ENCODE measurements around the gene CD101.

Gene CD101

DNA sequence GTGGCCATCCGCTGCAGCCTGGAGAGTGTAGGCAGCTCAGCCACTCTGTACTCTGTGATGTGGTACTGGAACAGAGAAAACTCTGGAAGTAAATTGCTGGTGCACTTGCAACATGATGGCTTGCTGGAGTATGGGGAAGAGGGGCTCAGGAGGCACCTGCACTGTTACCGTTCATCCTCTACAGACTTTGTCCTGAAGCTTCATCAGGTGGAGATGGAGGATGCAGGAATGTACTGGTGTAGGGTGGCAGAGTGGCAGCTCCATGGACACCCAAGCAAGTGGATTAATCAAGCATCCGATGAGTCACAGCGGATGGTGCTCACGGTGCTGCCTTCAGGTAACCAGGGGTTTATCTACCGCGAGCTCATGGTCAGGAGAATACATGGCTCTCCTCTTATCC is 24.0 kb downstream of the CD101 start:
- no peak overlapping the region for H3K27ac ChIP-seq (replicated peaks)
- H3K27me3 ChIP-seq (ENCODE audit: insufficient read depth, poor library complexity, severe bottlenecking): no peaks in the 10 kb centered on the region
- DNase-seq (ENCODE audit: low read depth in 1 of 2, low spot score in 1 of 2): no peak
- TF ChIP-seq GABPA (IDR thresholded peaks at IDR 0.05; ENCODE audit: low read depth) (no peak), SPI1 (IDR thresholded peaks at IDR 0.05; ENCODE audit: borderline replicate concordance, low read depth) (no peak), POLR2AphosphoS5 (IDR thresholded peaks at IDR 0.05; ENCODE audit: low read depth) (no peak)
- TF ChIP-seq, protein P1, sequence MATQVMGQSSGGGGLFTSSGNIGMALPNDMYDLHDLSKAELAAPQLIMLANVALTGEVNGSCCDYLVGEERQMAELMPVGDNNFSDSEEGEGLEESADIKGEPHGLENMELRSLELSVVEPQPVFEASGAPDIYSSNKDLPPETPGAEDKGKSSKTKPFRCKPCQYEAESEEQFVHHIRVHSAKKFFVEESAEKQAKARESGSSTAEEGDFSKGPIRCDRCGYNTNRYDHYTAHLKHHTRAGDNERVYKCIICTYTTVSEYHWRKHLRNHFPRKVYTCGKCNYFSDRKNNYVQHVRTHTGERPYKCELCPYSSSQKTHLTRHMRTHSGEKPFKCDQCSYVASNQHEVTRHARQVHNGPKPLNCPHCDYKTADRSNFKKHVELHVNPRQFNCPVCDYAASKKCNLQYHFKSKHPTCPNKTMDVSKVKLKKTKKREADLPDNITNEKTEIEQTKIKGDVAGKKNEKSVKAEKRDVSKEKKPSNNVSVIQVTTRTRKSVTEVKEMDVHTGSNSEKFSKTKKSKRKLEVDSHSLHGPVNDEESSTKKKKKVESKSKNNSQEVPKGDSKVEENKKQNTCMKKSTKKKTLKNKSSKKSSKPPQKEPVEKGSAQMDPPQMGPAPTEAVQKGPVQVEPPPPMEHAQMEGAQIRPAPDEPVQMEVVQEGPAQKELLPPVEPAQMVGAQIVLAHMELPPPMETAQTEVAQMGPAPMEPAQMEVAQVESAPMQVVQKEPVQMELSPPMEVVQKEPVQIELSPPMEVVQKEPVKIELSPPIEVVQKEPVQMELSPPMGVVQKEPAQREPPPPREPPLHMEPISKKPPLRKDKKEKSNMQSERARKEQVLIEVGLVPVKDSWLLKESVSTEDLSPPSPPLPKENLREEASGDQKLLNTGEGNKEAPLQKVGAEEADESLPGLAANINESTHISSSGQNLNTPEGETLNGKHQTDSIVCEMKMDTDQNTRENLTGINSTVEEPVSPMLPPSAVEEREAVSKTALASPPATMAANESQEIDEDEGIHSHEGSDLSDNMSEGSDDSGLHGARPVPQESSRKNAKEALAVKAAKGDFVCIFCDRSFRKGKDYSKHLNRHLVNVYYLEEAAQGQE (IDR thresholded peaks at IDR 0.05; ENCODE audit: insufficient replicate concordance, low read depth): no peak
- TF ChIP-seq, protein P2, sequence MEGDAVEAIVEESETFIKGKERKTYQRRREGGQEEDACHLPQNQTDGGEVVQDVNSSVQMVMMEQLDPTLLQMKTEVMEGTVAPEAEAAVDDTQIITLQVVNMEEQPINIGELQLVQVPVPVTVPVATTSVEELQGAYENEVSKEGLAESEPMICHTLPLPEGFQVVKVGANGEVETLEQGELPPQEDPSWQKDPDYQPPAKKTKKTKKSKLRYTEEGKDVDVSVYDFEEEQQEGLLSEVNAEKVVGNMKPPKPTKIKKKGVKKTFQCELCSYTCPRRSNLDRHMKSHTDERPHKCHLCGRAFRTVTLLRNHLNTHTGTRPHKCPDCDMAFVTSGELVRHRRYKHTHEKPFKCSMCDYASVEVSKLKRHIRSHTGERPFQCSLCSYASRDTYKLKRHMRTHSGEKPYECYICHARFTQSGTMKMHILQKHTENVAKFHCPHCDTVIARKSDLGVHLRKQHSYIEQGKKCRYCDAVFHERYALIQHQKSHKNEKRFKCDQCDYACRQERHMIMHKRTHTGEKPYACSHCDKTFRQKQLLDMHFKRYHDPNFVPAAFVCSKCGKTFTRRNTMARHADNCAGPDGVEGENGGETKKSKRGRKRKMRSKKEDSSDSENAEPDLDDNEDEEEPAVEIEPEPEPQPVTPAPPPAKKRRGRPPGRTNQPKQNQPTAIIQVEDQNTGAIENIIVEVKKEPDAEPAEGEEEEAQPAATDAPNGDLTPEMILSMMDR (IDR thresholded peaks at IDR 0.05; ENCODE audit: insufficient read depth, low read length): no peak
- no peak overlapping the region for H3K4me3 ChIP-seq (replicated peaks; ENCODE audit: insufficient read depth, low read length)

DNA sequence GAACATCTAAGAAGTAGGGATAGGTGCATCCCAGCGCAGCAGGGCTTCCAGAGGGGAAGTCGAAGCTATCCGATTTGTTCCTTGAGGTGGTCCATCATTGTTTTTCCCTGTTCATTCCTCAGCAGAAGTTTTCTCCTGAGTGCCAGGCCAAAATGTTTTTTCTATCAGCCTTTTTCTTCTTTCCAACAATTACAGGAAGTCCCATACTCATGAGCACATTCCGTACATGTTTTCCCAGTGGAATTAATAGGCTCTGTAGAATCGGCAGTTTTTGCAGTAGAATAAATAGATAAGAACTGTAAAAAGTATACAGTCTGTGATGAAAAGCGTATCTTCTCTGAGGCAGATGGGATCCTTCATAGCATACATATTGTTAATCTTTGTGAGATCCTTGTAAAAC is 24.8 kb downstream of the CD101 start:
- Histone ChIP-seq H3K4me3 (replicated peaks; ENCODE audit: insufficient read depth, low read length) (no peak overlapping the region), H3K27me3 (ENCODE audit: insufficient read depth, poor library complexity, severe bottlenecking) (no peaks in the 10 kb centered on the region), H3K27ac (replicated peaks) (no peak overlapping the region)
- TF ChIP-seq, protein P1 (IDR thresholded peaks at IDR 0.05; ENCODE audit: insufficient replicate concordance, low read depth): no peak
- TF ChIP-seq, protein P2 (IDR thresholded peaks at IDR 0.05; ENCODE audit: insufficient read depth, low read length): no peak
- TF ChIP-seq SPI1 (IDR thresholded peaks at IDR 0.05; ENCODE audit: borderline replicate concordance, low read depth) (no peak), POLR2AphosphoS5 (IDR thresholded peaks at IDR 0.05; ENCODE audit: low read depth) (no peak), GABPA (IDR thresholded peaks at IDR 0.05; ENCODE audit: low read depth) (no peak)
- DNase-seq (ENCODE audit: low read depth in 1 of 2, low spot score in 1 of 2): no peak

DNA sequence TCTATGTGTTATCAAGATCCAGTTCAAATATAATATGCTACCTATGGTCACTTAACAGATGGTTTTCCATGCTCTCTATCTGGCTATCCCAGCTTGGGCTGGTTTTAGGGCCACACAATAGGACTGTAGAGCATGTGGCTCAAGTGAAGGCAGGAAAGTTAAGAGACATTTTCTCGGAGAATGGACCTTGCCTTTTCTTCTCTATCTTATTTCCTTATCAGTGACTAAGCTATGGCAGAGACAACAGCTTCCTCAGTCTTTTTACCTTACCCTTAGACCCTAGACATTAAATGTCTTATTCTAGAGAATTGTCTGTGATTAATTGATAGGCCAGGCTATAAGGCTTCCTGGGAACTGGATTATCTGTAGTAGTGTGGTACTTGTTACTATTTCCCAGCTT is 28.1 kb downstream of the CD101 start:
- DNase-seq (ENCODE audit: low read depth in 1 of 2, low spot score in 1 of 2): no peak
- TF ChIP-seq GABPA (IDR thresholded peaks at IDR 0.05; ENCODE audit: low read depth) (no peak), SPI1 (IDR thresholded peaks at IDR 0.05; ENCODE audit: borderline replicate concordance, low read depth) (no peak), POLR2AphosphoS5 (IDR thresholded peaks at IDR 0.05; ENCODE audit: low read depth) (no peak)
- TF ChIP-seq, protein P1 (IDR thresholded peaks at IDR 0.05; ENCODE audit: insufficient replicate concordance, low read depth): no peak
- TF ChIP-seq, protein P2 (IDR thresholded peaks at IDR 0.05; ENCODE audit: insufficient read depth, low read length): no peak
- Histone ChIP-seq H3K27ac (replicated peaks) (no peak overlapping the region), H3K4me3 (replicated peaks; ENCODE audit: insufficient read depth, low read length) (no peak overlapping the region), H3K27me3 (ENCODE audit: insufficient read depth, poor library complexity, severe bottlenecking) (no peaks in the 10 kb centered on the region)
